NT2/D1 (cell line): ENCODE measurements around the gene CIC.

Source experiments
- DNase-seq: peaks from one replicate; pipeline ENCODE4 v3.0.0-alpha.2; 2011; ENCODE audit warnings: low read depth, low spot score
- H3K27me3 ChIP-seq: 2 replicates; pipeline ENCODE4 v1.6.0; 2011; ENCODE audit warnings: mild to moderate bottlenecking; ENCODE audit not compliant: insufficient read length, insufficient read depth
- H3K36me3 ChIP-seq: 2 replicates; pipeline ENCODE4 v1.6.1; 2011; ENCODE audit warnings: mild to moderate bottlenecking, low read length, mixed read lengths; ENCODE audit not compliant: insufficient read depth, insufficient read length
- H3K4me1 ChIP-seq: 2 replicates; pipeline ENCODE4 v1.5.1; 2011; ENCODE audit not compliant: insufficient read depth, insufficient read length
- H3K4me3 ChIP-seq: 2 replicates; pipeline ENCODE4 v1.5.1; 2011; ENCODE audit warnings: low read depth; ENCODE audit not compliant: insufficient read length
- H3K9ac ChIP-seq: 2 replicates; pipeline ENCODE4 v1.6.0; 2011; ENCODE audit warnings: low read depth; ENCODE audit not compliant: insufficient read length
- H3K9me3 ChIP-seq: 2 replicates; pipeline ENCODE4 v1.5.1; 2011; ENCODE audit warnings: mild to moderate bottlenecking, low read length; ENCODE audit not compliant: insufficient read depth
- SUZ12 ChIP-seq: IDR thresholded peaks from 2 replicates; pipeline ENCODE4 v1.6.1; 2011; ENCODE audit not compliant: insufficient read length, insufficient read depth; ENCODE audit errors: extremely low read depth
- YY1 ChIP-seq: IDR thresholded peaks from 2 replicates; pipeline ENCODE4 v1.6.1; 2011; ENCODE audit not compliant: insufficient read length, insufficient read depth
- ZNF274 ChIP-seq: IDR thresholded peaks from 2 replicates; pipeline ENCODE4 v1.6.1; 2011; ENCODE audit warnings: mild to moderate bottlenecking, low read depth, low read length

Gene CIC

GRCh38 chr19:42316223-42317211 lies 47.5 kb downstream of the CIC start:
- no peak overlapping the region for H3K9ac ChIP-seq
- no peak for DNase-seq
- no peaks in the 10 kb centered on the region for H3K36me3 ChIP-seq
- peaks cover 24% of the 10 kb centered on the region for H3K27me3 ChIP-seq
- H3K9me3 ChIP-seq = no peaks in the 10 kb centered on the region
- no peak overlapping the region for H3K4me3 ChIP-seq
- TF ChIP-seq SUZ12 (no peak), ZNF274 (no peak), YY1 (no peak)
- H3K4me1 ChIP-seq = no peaks in the 10 kb centered on the region

GRCh38 chr19:42317535-42317934 lies 48.5 kb downstream of the CIC start:
- H3K4me1 ChIP-seq = no peaks in the 10 kb centered on the region
- DNase-seq = no peak
- H3K9ac ChIP-seq = no peak overlapping the region
- no peak overlapping the region for H3K4me3 ChIP-seq
- no peaks in the 10 kb centered on the region for H3K36me3 ChIP-seq
- TF ChIP-seq YY1 (no peak), ZNF274 (no peak), SUZ12 (no peak)
- H3K9me3 ChIP-seq = no peaks in the 10 kb centered on the region
- H3K27me3 ChIP-seq = peaks cover 31% of the 10 kb centered on the region

- no peaks in the 10 kb centered on the region for H3K9me3 ChIP-seq
- no peaks in the 10 kb centered on the region for H3K4me1 ChIP-seq
- peaks cover 32% of the 10 kb centered on the region for H3K27me3 ChIP-seq
- H3K36me3 ChIP-seq = no peaks in the 10 kb centered on the region
- H3K4me3 ChIP-seq = no peak overlapping the region
- no peak for TF ChIP-seq YY1
- no peak for TF ChIP-seq ZNF274
- no peak for TF ChIP-seq SUZ12
- H3K9ac ChIP-seq = no peak overlapping the region
- DNase-seq = no peak
Measured at GRCh38 chr19:42322305-42322704, 53.3 kb downstream of the CIC start.

- TF ChIP-seq SUZ12 (no peak), YY1 (no peak), ZNF274 (no peak)
- Histone ChIP-seq H3K9me3 (no peaks in the 10 kb centered on the region), H3K27me3 (peaks cover 32% of the 10 kb centered on the region), H3K4me3 (peak overlapping the region; percentile 30), H3K4me1 (peaks cover 2% of the 10 kb centered on the region), H3K36me3 (no peaks in the 10 kb centered on the region), H3K9ac (peak overlapping the region; percentile 50)
- no peak for DNase-seq
Measured at GRCh38 chr19:42323473-42323851, 54.4 kb downstream of the CIC start.

- Histone ChIP-seq H3K4me3 (peak overlapping the region; percentile 30), H3K9ac (peak overlapping the region; percentile 56), H3K4me1 (peaks cover 2% of the 10 kb centered on the region), H3K9me3 (no peaks in the 10 kb centered on the region), H3K36me3 (no peaks in the 10 kb centered on the region), H3K27me3 (peaks cover 32% of the 10 kb centered on the region)
- TF ChIP-seq YY1 (no peak), ZNF274 (no peak), SUZ12 (no peak)
- DNase-seq = no peak
Measured at GRCh38 chr19:42323852-42324654, 55.0 kb downstream of the CIC start.

- no peak for TF ChIP-seq SUZ12
- TF ChIP-seq ZNF274 = no peak
- TF ChIP-seq YY1 = no peak
- peak overlapping the region; percentile 61 for H3K9ac ChIP-seq
- no peaks in the 10 kb centered on the region for H3K9me3 ChIP-seq
- peak overlapping the region; percentile 28 for H3K4me3 ChIP-seq
- no peak for DNase-seq
- no peaks in the 10 kb centered on the region for H3K36me3 ChIP-seq
- H3K27me3 ChIP-seq = peaks cover 32% of the 10 kb centered on the region
- peaks cover 5% of the 10 kb centered on the region for H3K4me1 ChIP-seq
Measured at GRCh38 chr19:42324655-42325307, 55.7 kb downstream of the CIC start.
